Hematopoietic multipotent progenitor cell treated with erythropoietin and hydrocortisone succinate and interleukin-3 and kit ligand, for 17 days (in vitro differentiated cells): ENCODE measurements around the gene ISM1.

Source experiments
- DNase-seq: peaks from one replicate; pipeline ENCODE4 v3.0.0-alpha.2; 2015; ENCODE audit warnings: low spot score

The ISM1 gene

DNA sequence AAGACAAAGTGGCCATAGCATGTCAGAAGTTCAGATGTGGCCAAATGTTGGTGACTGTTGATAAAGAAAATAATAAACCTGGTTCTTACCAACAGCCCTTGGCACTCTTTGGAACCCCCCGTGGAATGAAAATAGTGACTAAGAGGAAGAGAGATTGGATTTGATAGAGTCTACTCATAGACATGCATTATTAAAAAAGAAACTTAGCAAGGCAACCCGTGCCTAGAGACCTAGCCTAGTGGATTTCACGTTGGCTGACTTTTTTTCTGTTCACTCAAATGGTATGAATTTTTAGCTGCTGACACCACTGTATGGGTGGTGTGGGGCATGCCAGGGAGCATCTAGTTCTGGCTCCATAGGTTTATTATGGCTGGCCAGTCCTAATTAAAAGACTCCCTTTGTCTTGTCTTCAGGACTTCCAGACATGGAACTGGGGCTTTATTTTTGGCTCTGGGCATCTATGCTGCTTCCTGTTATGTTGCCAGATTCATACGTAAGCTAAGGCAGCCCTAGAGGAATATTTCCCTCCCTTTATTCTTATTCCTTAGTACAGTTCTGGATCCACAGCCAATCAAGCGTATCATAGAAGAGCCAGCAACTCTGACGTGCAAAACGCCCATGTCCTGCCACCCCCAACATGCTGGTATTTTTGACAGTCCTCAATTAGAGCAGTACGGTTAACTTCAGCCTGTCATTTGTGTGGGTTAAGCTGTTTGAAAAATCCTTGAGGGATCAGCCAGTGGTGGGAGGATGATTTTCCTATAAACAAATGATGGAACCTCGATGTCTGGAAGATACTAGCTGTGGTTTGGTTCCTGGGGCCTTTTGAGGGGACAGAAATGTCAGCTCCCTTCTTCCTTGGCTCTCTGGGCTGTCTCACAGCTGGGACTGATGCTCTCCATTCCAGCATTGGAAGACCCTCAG is 127.5 kb downstream of the ISM1 start:
- DNase-seq, result no peak

DNA sequence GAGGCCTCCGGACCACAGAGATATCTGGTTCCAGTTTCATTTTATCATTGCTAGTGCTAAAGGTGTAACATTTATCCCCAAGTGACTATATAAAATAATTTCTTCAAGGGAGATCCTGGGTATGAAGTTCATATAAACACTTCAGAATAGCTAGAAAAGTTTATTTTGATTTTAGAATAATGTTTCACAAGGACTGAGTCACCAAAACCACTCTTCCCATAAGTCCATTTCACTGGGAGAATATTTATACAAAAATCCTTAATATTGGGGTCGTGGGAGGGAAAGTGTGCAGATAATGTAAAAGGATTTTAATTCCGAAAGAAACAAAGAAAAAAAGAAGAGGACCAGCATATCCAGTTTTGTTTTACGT is 128.1 kb downstream of the ISM1 start:
- DNase-seq, result no peak
